Neural progenitor cell (in vitro differentiated cells): ENCODE data around the gene OBP2B.
"Not testable (repeated sequence)": the region's sequence is repeated elsewhere in the genome, so short reads cannot be mapped to it uniquely, and the experiment has no call there.

ENCODE experiments used
- EZH2 ChIP-seq: fragments of 200-600 bp; sonication (generic); IDR thresholded peaks from 2 replicates; pipeline ENCODE4 v1.6.1; 2017; ENCODE audit warnings: antibody characterized with exemption, mild to moderate bottlenecking, moderate library complexity
- TF ChIP-seq, protein P1 (sequence below): fragments of 200-600 bp; sonication (generic); IDR thresholded peaks from 2 replicates; pipeline ENCODE4 v1.5.1; 2017; ENCODE audit warnings: antibody characterized with exemption, mild to moderate bottlenecking

GRCh38 chr9:133251221-133251620 lies 42.2 kb upstream of the OBP2B start:
- TF ChIP-seq EZH2, result not testable (repeated sequence)
- TF ChIP-seq, protein P1, sequence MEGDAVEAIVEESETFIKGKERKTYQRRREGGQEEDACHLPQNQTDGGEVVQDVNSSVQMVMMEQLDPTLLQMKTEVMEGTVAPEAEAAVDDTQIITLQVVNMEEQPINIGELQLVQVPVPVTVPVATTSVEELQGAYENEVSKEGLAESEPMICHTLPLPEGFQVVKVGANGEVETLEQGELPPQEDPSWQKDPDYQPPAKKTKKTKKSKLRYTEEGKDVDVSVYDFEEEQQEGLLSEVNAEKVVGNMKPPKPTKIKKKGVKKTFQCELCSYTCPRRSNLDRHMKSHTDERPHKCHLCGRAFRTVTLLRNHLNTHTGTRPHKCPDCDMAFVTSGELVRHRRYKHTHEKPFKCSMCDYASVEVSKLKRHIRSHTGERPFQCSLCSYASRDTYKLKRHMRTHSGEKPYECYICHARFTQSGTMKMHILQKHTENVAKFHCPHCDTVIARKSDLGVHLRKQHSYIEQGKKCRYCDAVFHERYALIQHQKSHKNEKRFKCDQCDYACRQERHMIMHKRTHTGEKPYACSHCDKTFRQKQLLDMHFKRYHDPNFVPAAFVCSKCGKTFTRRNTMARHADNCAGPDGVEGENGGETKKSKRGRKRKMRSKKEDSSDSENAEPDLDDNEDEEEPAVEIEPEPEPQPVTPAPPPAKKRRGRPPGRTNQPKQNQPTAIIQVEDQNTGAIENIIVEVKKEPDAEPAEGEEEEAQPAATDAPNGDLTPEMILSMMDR, result not testable (repeated sequence)
